ENCODE measurements around the gene TCERG1L.

The TCERG1L gene

GRCh38 chr10:131188494-131188893 lies 123.0 kb downstream of the TCERG1L start:
- TF ChIP-seq REST (IDR thresholded peaks at IDR 0.05; ENCODE audit: insufficient read depth in 1 of 2, low read depth in 2 of 2, low read length in 2 of 2) (no peak), TAF1 (IDR thresholded peaks at IDR 0.05; ENCODE audit: borderline replicate concordance, insufficient read depth, low read length) (no peak), SIN3A (IDR thresholded peaks at IDR 0.05; ENCODE audit: borderline replicate concordance, insufficient read depth, low read length) (no peak), POLR2AphosphoS5 (IDR thresholded peaks at IDR 0.05; ENCODE audit: low read depth, low read length) (no peak), FOXP2 (optimal IDR thresholded peaks at IDR 0.05; ENCODE audit: borderline replicate concordance, extremely low read depth, extremely low read length, insufficient read depth) (no peak)

GRCh38 chr10:131187926-131188325 lies 123.6 kb downstream of the TCERG1L start:
- TF ChIP-seq TAF1 (IDR thresholded peaks at IDR 0.05; ENCODE audit: borderline replicate concordance, insufficient read depth, low read length) (no peak), POLR2AphosphoS5 (IDR thresholded peaks at IDR 0.05; ENCODE audit: low read depth, low read length) (no peak), REST (IDR thresholded peaks at IDR 0.05; ENCODE audit: insufficient read depth in 1 of 2, low read depth in 2 of 2, low read length in 2 of 2) (no peak), SIN3A (IDR thresholded peaks at IDR 0.05; ENCODE audit: borderline replicate concordance, insufficient read depth, low read length) (no peak), FOXP2 (optimal IDR thresholded peaks at IDR 0.05; ENCODE audit: borderline replicate concordance, extremely low read depth, extremely low read length, insufficient read depth) (no peak)

GRCh38 chr10:131187274-131187673 lies 124.2 kb downstream of the TCERG1L start:
- TF ChIP-seq TAF1 (IDR thresholded peaks at IDR 0.05; ENCODE audit: borderline replicate concordance, insufficient read depth, low read length) (no peak), FOXP2 (optimal IDR thresholded peaks at IDR 0.05; ENCODE audit: borderline replicate concordance, extremely low read depth, extremely low read length, insufficient read depth) (no peak), SIN3A (IDR thresholded peaks at IDR 0.05; ENCODE audit: borderline replicate concordance, insufficient read depth, low read length) (no peak), POLR2AphosphoS5 (IDR thresholded peaks at IDR 0.05; ENCODE audit: low read depth, low read length) (no peak), REST (IDR thresholded peaks at IDR 0.05; ENCODE audit: insufficient read depth in 1 of 2, low read depth in 2 of 2, low read length in 2 of 2) (no peak)

GRCh38 chr10:131186547-131187253 lies 124.8 kb downstream of the TCERG1L start:
- no peak for TF ChIP-seq REST (IDR thresholded peaks at IDR 0.05; ENCODE audit: insufficient read depth in 1 of 2, low read depth in 2 of 2, low read length in 2 of 2)
- TF ChIP-seq FOXP2 (optimal IDR thresholded peaks at IDR 0.05; ENCODE audit: borderline replicate concordance, extremely low read depth, extremely low read length, insufficient read depth), result no peak
- TF ChIP-seq TAF1 (IDR thresholded peaks at IDR 0.05; ENCODE audit: borderline replicate concordance, insufficient read depth, low read length), result no peak
- TF ChIP-seq SIN3A (IDR thresholded peaks at IDR 0.05; ENCODE audit: borderline replicate concordance, insufficient read depth, low read length), result no peak
- TF ChIP-seq POLR2AphosphoS5 (IDR thresholded peaks at IDR 0.05; ENCODE audit: low read depth, low read length), result no peak
